DMS 273 treated with DMSO at 0.1 percent for 48 hours (cell line): ENCODE measurements around the gene CEP72.
"Not testable (repeated sequence)": the region's sequence is repeated elsewhere in the genome, so short reads cannot be mapped to it uniquely, and the experiment has no call there.

ENCODE experiments used
- DNase-seq: peaks from one replicate; lab custom pipeline; 2025; lab: John Stamatoyannopoulos, UW

CEP72 gene

GRCh38 chr5:672329-673160 is 60.4 kb downstream of the CEP72 start:
- DNase-seq = peak; percentile 28

GRCh38 chr5:673161-673830 is 61.2 kb downstream of the CEP72 start:
- DNase-seq = no peak

- DNase-seq = no peak
These were observed 61.9 kb downstream of the CEP72 start for GRCh38 chr5:673831-674629.

GRCh38 chr5:674630-675011 is 62.5 kb downstream of the CEP72 start:
- DNase-seq = no peak

GRCh38 chr5:675111-675870 is 63.2 kb downstream of the CEP72 start:
- DNase-seq = no peak

- DNase-seq = no peak
These were observed 63.9 kb downstream of the CEP72 start for GRCh38 chr5:675871-676698.

- no peak for DNase-seq
These were observed 64.5 kb downstream of the CEP72 start for GRCh38 chr5:676699-677076.

GRCh38 chr5:677131-678101 is 65.3 kb downstream of the CEP72 start:
- DNase-seq = no peak

GRCh38 chr5:678521-678920 is 66.4 kb downstream of the CEP72 start:
- not testable (repeated sequence) for DNase-seq

GRCh38 chr5:679166-679895 is 67.2 kb downstream of the CEP72 start:
- DNase-seq = not testable (repeated sequence)

GRCh38 chr5:680118-680795 is 68.1 kb downstream of the CEP72 start:
- DNase-seq = not testable (repeated sequence)

GRCh38 chr5:680836-681235 is 68.7 kb downstream of the CEP72 start:
- DNase-seq = not testable (repeated sequence)

GRCh38 chr5:681317-682191 is 69.4 kb downstream of the CEP72 start:
- not testable (repeated sequence) for DNase-seq

- not testable (repeated sequence) for DNase-seq
These were observed 70.1 kb downstream of the CEP72 start for GRCh38 chr5:682216-682615.

GRCh38 chr5:682651-683358 is 70.7 kb downstream of the CEP72 start:
- DNase-seq = not testable (repeated sequence)

GRCh38 chr5:683551-684481 is 71.7 kb downstream of the CEP72 start:
- DNase-seq = no peak
